HFFc6 (cell line): ENCODE measurements around the gene SLAIN1. TPM values are rescaled to one million over a fixed set of nuclear protein-coding genes. Genes with fewer than 3 reads are reported as not detected.

ENCODE experiments used
- DNase-seq: peaks from one replicate; pipeline ENCODE4 v3.0.0-alpha.2; 2018
- H3K27ac Mint-ChIP-seq: 2 replicates; pipeline ENCODE4 v1.8.0; 2020; ENCODE audit warnings: mild to moderate bottlenecking, mixed read lengths
- H3K27me3 Mint-ChIP-seq: 2 replicates; pipeline ENCODE4 v1.8.0; 2021; ENCODE audit warnings: mild to moderate bottlenecking, moderate library complexity, mixed read lengths; ENCODE audit not compliant: insufficient read depth
- H3K36me3 Mint-ChIP-seq: 2 replicates; pipeline ENCODE4 v1.8.0; 2021; ENCODE audit warnings: low read depth, mixed read lengths
- H3K4me1 Mint-ChIP-seq: 2 replicates; pipeline ENCODE4 v1.8.0; 2020; ENCODE audit warnings: low read depth, mixed read lengths
- H3K4me3 Mint-ChIP-seq: 2 replicates; pipeline ENCODE4 v1.8.0; 2020; ENCODE audit warnings: mild to moderate bottlenecking, moderate library complexity, mixed read lengths
- H3K9me3 Mint-ChIP-seq: 2 replicates; pipeline ENCODE4 v1.8.0; 2020; ENCODE audit warnings: mild to moderate bottlenecking, mixed read lengths
- total RNA-seq, 6 experiments: library from RNA; stranded (reverse); fragmentation: NEBNext Ultra II Directional; extraction: Animal tissue kit (Norgen Biotek cat#: 25700); gene quantifications; 2 replicates in 1 of 6; 3 replicates in 5 of 6; pipeline ENCODE4 v1.2.3, GENCODE V29; 2021
- TF ChIP-seq, protein P1 (sequence below): fragments of 200-600 bp; sonication (generic); IDR thresholded peaks from 2 replicates; pipeline ENCODE4 v1.5.0; 2021; ENCODE audit warnings: antibody characterized with exemption, mild to moderate bottlenecking

The SLAIN1 gene
- total RNA-seq, 6 experiments from 2014 or later: 0.09 to 0.56 (median 0.24) TPM; not detected in 3

- Mint-ChIP-seq H3K9me3 (no peaks in the 10 kb centered on the region), H3K27me3 (no peaks in the 10 kb centered on the region), H3K4me3 (no peak overlapping the region), H3K36me3 (no peaks in the 10 kb centered on the region), H3K4me1 (no peaks in the 10 kb centered on the region), H3K27ac (no peak overlapping the region)
- no peak for DNase-seq
- TF ChIP-seq, protein P1, sequence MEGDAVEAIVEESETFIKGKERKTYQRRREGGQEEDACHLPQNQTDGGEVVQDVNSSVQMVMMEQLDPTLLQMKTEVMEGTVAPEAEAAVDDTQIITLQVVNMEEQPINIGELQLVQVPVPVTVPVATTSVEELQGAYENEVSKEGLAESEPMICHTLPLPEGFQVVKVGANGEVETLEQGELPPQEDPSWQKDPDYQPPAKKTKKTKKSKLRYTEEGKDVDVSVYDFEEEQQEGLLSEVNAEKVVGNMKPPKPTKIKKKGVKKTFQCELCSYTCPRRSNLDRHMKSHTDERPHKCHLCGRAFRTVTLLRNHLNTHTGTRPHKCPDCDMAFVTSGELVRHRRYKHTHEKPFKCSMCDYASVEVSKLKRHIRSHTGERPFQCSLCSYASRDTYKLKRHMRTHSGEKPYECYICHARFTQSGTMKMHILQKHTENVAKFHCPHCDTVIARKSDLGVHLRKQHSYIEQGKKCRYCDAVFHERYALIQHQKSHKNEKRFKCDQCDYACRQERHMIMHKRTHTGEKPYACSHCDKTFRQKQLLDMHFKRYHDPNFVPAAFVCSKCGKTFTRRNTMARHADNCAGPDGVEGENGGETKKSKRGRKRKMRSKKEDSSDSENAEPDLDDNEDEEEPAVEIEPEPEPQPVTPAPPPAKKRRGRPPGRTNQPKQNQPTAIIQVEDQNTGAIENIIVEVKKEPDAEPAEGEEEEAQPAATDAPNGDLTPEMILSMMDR: no peak
Observed at GRCh38 chr13:77745784-77746183, 48.3 kb downstream of the SLAIN1 start.

DNA sequence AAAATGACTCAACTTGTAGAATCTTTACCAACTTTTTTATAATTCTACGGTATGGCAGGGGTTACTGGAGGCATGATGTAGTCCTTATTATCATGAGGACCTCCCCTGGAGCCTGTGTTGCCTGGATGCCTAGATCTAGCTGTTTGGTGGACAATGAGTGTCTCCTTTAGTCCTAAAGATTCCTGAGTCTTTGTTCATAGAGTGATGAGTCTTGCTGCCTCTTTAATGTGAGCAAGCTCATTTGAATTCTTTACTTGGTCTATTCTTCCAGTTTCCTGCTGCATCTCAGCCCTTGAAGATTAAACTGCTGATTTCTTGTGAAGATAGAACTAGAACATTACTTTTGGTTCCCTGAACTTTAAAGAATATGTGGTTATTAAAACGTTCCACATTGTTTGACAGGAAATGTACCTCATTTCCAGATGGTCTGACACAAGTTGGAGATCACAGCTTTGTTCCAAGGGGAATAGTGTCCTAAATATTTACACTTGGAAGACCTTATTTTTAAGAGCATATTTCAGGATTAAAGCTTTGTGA is 51.9 kb downstream of the SLAIN1 start:
- Mint-ChIP-seq H3K36me3 (no peaks in the 10 kb centered on the region), H3K9me3 (no peaks in the 10 kb centered on the region), H3K27ac (no peak overlapping the region), H3K4me3 (no peak overlapping the region), H3K27me3 (no peaks in the 10 kb centered on the region), H3K4me1 (no peaks in the 10 kb centered on the region)
- TF ChIP-seq, protein P1: no peak
- no peak for DNase-seq

DNA sequence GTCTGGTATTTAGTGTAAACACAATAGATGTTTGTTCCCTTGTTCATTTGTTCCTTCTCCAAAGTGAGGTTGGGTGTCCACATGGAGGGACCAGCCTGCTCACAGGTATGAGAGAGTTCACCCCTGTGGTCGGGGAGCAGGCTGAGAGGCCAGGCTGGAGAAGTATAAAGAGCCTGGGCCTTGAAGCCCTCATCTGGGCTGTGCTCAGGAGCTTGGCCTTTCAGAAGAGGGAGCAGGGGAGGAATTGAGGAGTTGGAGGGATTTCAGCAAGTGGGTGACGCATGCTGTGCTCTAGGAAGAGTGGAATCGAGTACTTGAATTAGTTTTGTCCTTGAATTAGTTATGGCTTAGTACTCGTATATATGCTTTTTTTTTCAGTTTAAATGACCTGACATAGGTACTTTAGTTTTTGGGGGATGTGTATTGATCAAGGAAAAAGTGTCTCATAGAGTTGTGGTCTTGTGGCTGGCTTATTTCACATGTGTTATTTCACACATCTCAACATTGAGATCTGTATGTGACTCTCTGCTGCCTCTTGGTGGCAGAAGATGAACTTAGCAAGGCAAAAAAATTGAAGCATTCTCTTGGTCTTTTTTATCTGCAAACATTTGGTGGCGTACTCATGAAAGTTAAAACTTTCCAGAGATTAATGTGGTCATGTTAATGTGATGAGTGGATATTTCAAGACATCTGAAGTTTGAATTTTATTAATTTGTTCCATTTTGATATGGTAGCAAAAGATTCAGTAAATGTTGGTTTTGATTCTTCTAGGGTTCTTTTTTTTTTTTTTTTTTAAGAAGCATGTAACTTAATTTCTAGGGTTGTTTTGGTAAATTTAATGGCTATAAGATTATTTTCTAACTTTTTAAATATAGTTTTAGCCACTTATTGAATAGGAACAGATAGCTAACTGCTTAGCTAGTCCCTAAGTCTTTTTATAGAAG is 54.3 kb downstream of the SLAIN1 start:
- Mint-ChIP-seq H3K4me3 (no peak overlapping the region), H3K9me3 (no peaks in the 10 kb centered on the region), H3K4me1 (no peaks in the 10 kb centered on the region), H3K27me3 (no peaks in the 10 kb centered on the region), H3K36me3 (no peaks in the 10 kb centered on the region), H3K27ac (peak overlapping the region; percentile 19; the same call in 1 of the 2 replicates)
- TF ChIP-seq, protein P1: peak; percentile 79
- DNase-seq: peak; percentile 24

- no peak for DNase-seq
- no peaks in the 10 kb centered on the region for H3K9me3 Mint-ChIP-seq
- TF ChIP-seq, protein P1: no peak
- no peak overlapping the region for H3K4me3 Mint-ChIP-seq
- no peak overlapping the region for H3K27ac Mint-ChIP-seq
- H3K27me3 Mint-ChIP-seq: no peaks in the 10 kb centered on the region
- H3K36me3 Mint-ChIP-seq: no peaks in the 10 kb centered on the region
- no peaks in the 10 kb centered on the region for H3K4me1 Mint-ChIP-seq
Observed at GRCh38 chr13:77752512-77753069, 55.1 kb downstream of the SLAIN1 start.

- H3K4me3 Mint-ChIP-seq: no peak overlapping the region
- no peak for DNase-seq
- no peak overlapping the region for H3K27ac Mint-ChIP-seq
- peaks cover 6% of the 10 kb centered on the region for H3K9me3 Mint-ChIP-seq
- no peaks in the 10 kb centered on the region for H3K36me3 Mint-ChIP-seq
- TF ChIP-seq, protein P1: no peak
- no peaks in the 10 kb centered on the region for H3K4me1 Mint-ChIP-seq
- H3K27me3 Mint-ChIP-seq: peaks cover 3% of the 10 kb centered on the region; the same call in 1 of the 2 replicates
Observed at GRCh38 chr13:77760893-77761292, 63.4 kb downstream of the SLAIN1 start.
